IgD-negative memory B cell (primary cell): ENCODE results near the gene EREG. TPM values are rescaled to one million over a fixed set of nuclear protein-coding genes. Genes with fewer than 3 reads are reported as not detected.

Source experiments
- polyA plus RNA-seq: library from polyadenylated mRNA; unstranded; fragments of 300-500 nt; fragmentation: Illumina TruSeq; gene quantifications from one replicate; pipeline ENCODE4 v1.2.3, GENCODE V29; 2021

EREG gene
- polyA plus RNA-seq, 1 donor from 2014 or later = not detected

Other genes with a start within 250 kb of the EREG start
- gene MTHFD2L, start 207.0 kb upstream of the EREG start, polyA plus RNA-seq = 5.1 TPM
- not detected for gene EPGN, start 56.7 kb upstream of the EREG start, polyA plus RNA-seq
- 3.9 TPM for gene AREG, start 80.0 kb downstream of the EREG start, polyA plus RNA-seq